OCI-LY1 (cell line): Measurements from ENCODE around the gene SYNDIG1L.

ENCODE experiments used
- H2AFZ ChIP-seq: fragments of 200-600 bp; sonication (generic), shearing (Covaris generic); 2 replicates; pipeline ENCODE4 v1.6.0; 2014; ENCODE audit warnings: antibody characterized with exemption, mild to moderate bottlenecking, low read length
- H3F3A ChIP-seq: fragments of 200-600 bp; sonication (generic), shearing (Covaris generic); 2 replicates; pipeline ENCODE4 v1.6.0; 2014; ENCODE audit warnings: mild to moderate bottlenecking, antibody characterized with exemption, low read length, moderate library complexity; ENCODE audit not compliant: insufficient read depth
- H3K27ac ChIP-seq: fragments of 200-600 bp; sonication (generic); 2 replicates; pipeline ENCODE4 v1.5.1; 2014; ENCODE audit warnings: low read length, mixed run types, mild to moderate bottlenecking, low read depth; ENCODE audit not compliant: poor library complexity, severe bottlenecking
- H3K27me3 ChIP-seq: fragments of 200-600 bp; sonication (generic); 2 replicates; pipeline ENCODE4 v1.6.0; 2014; ENCODE audit warnings: antibody characterized with exemption, mild to moderate bottlenecking, low read length, moderate library complexity; ENCODE audit not compliant: insufficient read depth
- H3K36me3 ChIP-seq: fragments of 200-600 bp; sonication (generic); 2 replicates; pipeline ENCODE4 v1.6.1; 2014; ENCODE audit warnings: mild to moderate bottlenecking, antibody characterized with exemption, low read length, moderate library complexity, mixed read lengths; ENCODE audit not compliant: insufficient read depth
- H3K4me1 ChIP-seq: fragments of 200-600 bp; sonication (generic); 2 replicates; pipeline ENCODE4 v1.5.1; 2014; ENCODE audit warnings: mild to moderate bottlenecking, low read length, moderate library complexity; ENCODE audit not compliant: insufficient read depth, severe bottlenecking
- H3K4me2 ChIP-seq: fragments of 200-600 bp; sonication (generic), shearing (Covaris generic); 2 replicates; pipeline ENCODE4 v1.6.1; 2014; ENCODE audit warnings: low read length
- H3K4me3 ChIP-seq: fragments of 200-600 bp; sonication (generic); 2 replicates; pipeline ENCODE4 v1.5.1; 2014; ENCODE audit warnings: low read length, low read depth, mild to moderate bottlenecking, mixed read lengths; ENCODE audit not compliant: poor library complexity, severe bottlenecking
- H3K79me2 ChIP-seq: fragments of 200-600 bp; shearing (Covaris generic); 2 replicates; pipeline ENCODE4 v1.6.1; 2016; ENCODE audit warnings: mixed run types, low read length, mixed read lengths; ENCODE audit not compliant: insufficient read depth
- H3K9ac ChIP-seq: fragments of 200-600 bp; sonication (generic), shearing (Covaris generic); 2 replicates; pipeline ENCODE4 v1.6.1; 2014; ENCODE audit warnings: mild to moderate bottlenecking, low read length, mixed read lengths
- H3K9me2 ChIP-seq: fragments of 200-600 bp; sonication (generic), shearing (Covaris generic); 2 replicates; pipeline ENCODE4 v1.6.1; 2014; ENCODE audit warnings: low read depth, mild to moderate bottlenecking, low read length, mixed read lengths
- H3K9me3 ChIP-seq: fragments of 200-600 bp; shearing (Covaris generic); 2 replicates; pipeline ENCODE4 v1.6.1; 2014; ENCODE audit warnings: low read length, mixed read lengths
- H4K20me1 ChIP-seq: fragments of 200-600 bp; sonication (generic), shearing (Covaris generic); 2 replicates; pipeline ENCODE4 v1.6.0; 2016; ENCODE audit warnings: mild to moderate bottlenecking, low read length; ENCODE audit not compliant: insufficient read depth
- EZH2 ChIP-seq: fragments of 200-600 bp; sonication (generic), shearing (Covaris generic); IDR thresholded peaks from 2 replicates; pipeline ENCODE4 v1.8.0; 2017; ENCODE audit warnings: borderline replicate concordance, mixed run types, mild to moderate bottlenecking, antibody characterized with exemption, low read length, moderate library complexity, mixed read lengths
- TF ChIP-seq, protein P1 (sequence below): fragments of 200-600 bp; sonication (generic), shearing (Covaris generic); IDR thresholded peaks from 2 replicates; pipeline ENCODE4 v1.5.1; 2017; ENCODE audit warnings: mild to moderate bottlenecking, antibody characterized with exemption, low read length, moderate library complexity, mixed read lengths

SYNDIG1L gene

GRCh38 chr14:74464785-74465184, 38.8 kb upstream of the SYNDIG1L start:
- Histone ChIP-seq H2AFZ (no peak overlapping the region), H4K20me1 (no peaks in the 10 kb centered on the region), H3K4me2 (no peak overlapping the region), H3K79me2 (no peaks in the 10 kb centered on the region), H3K27me3 (no peaks in the 10 kb centered on the region), H3K27ac (no peak overlapping the region), H3K9ac (no peak overlapping the region), H3K4me1 (no peaks in the 10 kb centered on the region), H3K36me3 (no peaks in the 10 kb centered on the region), H3K9me3 (no peaks in the 10 kb centered on the region), H3K9me2 (no peaks in the 10 kb centered on the region), H3K4me3 (no peak overlapping the region), H3F3A (no peaks in the 10 kb centered on the region)
- TF ChIP-seq, protein P1, sequence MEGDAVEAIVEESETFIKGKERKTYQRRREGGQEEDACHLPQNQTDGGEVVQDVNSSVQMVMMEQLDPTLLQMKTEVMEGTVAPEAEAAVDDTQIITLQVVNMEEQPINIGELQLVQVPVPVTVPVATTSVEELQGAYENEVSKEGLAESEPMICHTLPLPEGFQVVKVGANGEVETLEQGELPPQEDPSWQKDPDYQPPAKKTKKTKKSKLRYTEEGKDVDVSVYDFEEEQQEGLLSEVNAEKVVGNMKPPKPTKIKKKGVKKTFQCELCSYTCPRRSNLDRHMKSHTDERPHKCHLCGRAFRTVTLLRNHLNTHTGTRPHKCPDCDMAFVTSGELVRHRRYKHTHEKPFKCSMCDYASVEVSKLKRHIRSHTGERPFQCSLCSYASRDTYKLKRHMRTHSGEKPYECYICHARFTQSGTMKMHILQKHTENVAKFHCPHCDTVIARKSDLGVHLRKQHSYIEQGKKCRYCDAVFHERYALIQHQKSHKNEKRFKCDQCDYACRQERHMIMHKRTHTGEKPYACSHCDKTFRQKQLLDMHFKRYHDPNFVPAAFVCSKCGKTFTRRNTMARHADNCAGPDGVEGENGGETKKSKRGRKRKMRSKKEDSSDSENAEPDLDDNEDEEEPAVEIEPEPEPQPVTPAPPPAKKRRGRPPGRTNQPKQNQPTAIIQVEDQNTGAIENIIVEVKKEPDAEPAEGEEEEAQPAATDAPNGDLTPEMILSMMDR = no peak
- no peak for TF ChIP-seq EZH2

DNA sequence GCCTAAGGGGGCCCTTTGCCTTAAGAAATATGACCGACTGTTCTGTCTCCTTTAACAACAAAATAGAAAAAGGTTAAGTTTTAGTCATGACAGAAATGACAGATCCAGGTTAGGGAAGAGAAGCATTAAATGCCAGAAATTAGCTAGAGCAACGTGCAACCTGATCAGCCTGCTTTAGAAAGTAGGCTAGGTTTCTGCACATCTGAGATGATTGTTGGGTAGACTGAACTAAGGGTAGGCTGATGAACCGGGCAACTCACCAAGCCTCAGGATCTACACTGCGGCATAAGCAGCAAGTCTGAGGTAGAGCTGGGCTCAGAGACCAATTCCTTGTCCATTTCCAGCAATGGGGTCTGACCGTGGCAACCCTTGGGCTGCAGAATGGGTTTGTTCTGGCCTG, 37.7 kb upstream of the SYNDIG1L start:
- no peak overlapping the region for H3K4me2 ChIP-seq
- no peak for TF ChIP-seq EZH2
- no peaks in the 10 kb centered on the region for H3K4me1 ChIP-seq
- no peaks in the 10 kb centered on the region for H3K79me2 ChIP-seq
- H3K9me3 ChIP-seq = no peaks in the 10 kb centered on the region
- no peak overlapping the region for H3K4me3 ChIP-seq
- H2AFZ ChIP-seq = no peak overlapping the region
- no peak overlapping the region for H3K27ac ChIP-seq
- no peaks in the 10 kb centered on the region for H3F3A ChIP-seq
- H3K9me2 ChIP-seq = no peaks in the 10 kb centered on the region
- no peaks in the 10 kb centered on the region; the same call in 1 of the 2 replicates for H3K27me3 ChIP-seq
- H4K20me1 ChIP-seq = no peaks in the 10 kb centered on the region
- H3K36me3 ChIP-seq = no peaks in the 10 kb centered on the region
- H3K9ac ChIP-seq = no peak overlapping the region

- Histone ChIP-seq H4K20me1 (no peaks in the 10 kb centered on the region), H3K9me2 (no peaks in the 10 kb centered on the region), H3K27ac (no peak overlapping the region), H2AFZ (no peak overlapping the region), H3K4me2 (no peak overlapping the region), H3K9me3 (no peaks in the 10 kb centered on the region), H3F3A (no peaks in the 10 kb centered on the region), H3K27me3 (no peaks in the 10 kb centered on the region; the same call in 1 of the 2 replicates), H3K9ac (no peak overlapping the region), H3K79me2 (no peaks in the 10 kb centered on the region), H3K36me3 (no peaks in the 10 kb centered on the region), H3K4me1 (no peaks in the 10 kb centered on the region), H3K4me3 (no peak overlapping the region)
- TF ChIP-seq EZH2 = no peak
- TF ChIP-seq, protein P1 = no peak
Observed at GRCh38 chr14:74462993-74463392, 37.0 kb upstream of the SYNDIG1L start.

DNA sequence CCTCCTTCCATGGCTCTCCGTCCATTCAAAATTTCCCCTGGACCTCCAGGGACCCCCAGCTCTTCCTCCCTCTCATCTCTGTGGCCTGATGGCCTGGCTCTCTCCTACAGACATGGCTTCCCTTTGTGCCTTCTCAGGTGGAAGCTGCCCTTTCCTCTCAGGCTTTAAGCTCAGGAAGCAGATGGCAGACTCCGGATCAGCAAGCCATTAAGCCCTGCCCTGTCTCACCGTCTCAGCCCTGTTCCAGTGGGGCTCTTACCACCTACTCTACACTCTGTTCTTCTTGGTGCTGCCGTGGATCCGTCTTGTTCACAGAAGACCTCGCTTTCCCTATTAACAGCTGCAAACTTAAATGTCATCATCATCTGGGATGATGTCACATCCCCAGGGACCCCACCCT, 34.0 kb upstream of the SYNDIG1L start:
- H3K4me2 ChIP-seq = no peak overlapping the region
- H3K4me1 ChIP-seq = no peaks in the 10 kb centered on the region
- H3K4me3 ChIP-seq = no peak overlapping the region
- TF ChIP-seq, protein P1 = no peak
- TF ChIP-seq EZH2 = no peak
- no peaks in the 10 kb centered on the region for H3F3A ChIP-seq
- no peaks in the 10 kb centered on the region for H3K79me2 ChIP-seq
- no peaks in the 10 kb centered on the region for H3K9me2 ChIP-seq
- no peaks in the 10 kb centered on the region for H3K9me3 ChIP-seq
- H4K20me1 ChIP-seq = no peaks in the 10 kb centered on the region
- no peak overlapping the region for H3K9ac ChIP-seq
- H3K27me3 ChIP-seq = peaks cover 4% of the 10 kb centered on the region; the same call in 1 of the 2 replicates
- no peak overlapping the region for H3K27ac ChIP-seq
- no peak overlapping the region for H2AFZ ChIP-seq
- H3K36me3 ChIP-seq = no peaks in the 10 kb centered on the region
